HG03520 (cell line): ENCODE data around the gene BAZ1A.

Experiments used
- ATAC-seq: cut with Tn5 transposase; IDR thresholded peaks from one replicate; pipeline ENCODE4 v1.9.1; 2021; ENCODE audit warnings: mild to moderate bottlenecking, moderate library complexity; ENCODE audit not compliant: unreplicated experiment

BAZ1A gene

DNA sequence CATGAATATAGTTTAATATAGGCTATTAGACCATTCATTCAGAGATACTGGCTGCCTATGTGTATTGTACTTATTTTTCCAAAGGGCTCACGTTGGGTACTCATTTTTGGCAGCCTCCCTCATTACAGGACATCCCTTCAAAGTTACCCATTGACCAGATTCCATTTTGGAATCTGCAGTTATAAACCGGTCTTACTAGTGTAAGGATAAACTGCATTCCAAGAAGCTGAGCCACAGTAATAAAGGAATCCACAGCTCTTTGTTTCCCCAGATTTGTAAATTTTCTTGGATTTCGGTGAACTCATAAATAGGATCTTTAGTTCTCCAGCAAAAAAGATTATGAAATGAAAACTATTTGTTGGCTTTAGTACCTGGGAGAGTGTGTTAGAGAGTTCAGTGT lies 141.9 kb downstream of the BAZ1A start:
- ATAC-seq, result no peak

- no peak for ATAC-seq
Observed at GRCh38 chr14:34732802-34733201, 142.4 kb downstream of the BAZ1A start.

GRCh38 chr14:34723867-34724266 lies 151.3 kb downstream of the BAZ1A start:
- no peak for ATAC-seq

GRCh38 chr14:34722723-34723545 lies 152.2 kb downstream of the BAZ1A start:
- ATAC-seq, result no peak

DNA sequence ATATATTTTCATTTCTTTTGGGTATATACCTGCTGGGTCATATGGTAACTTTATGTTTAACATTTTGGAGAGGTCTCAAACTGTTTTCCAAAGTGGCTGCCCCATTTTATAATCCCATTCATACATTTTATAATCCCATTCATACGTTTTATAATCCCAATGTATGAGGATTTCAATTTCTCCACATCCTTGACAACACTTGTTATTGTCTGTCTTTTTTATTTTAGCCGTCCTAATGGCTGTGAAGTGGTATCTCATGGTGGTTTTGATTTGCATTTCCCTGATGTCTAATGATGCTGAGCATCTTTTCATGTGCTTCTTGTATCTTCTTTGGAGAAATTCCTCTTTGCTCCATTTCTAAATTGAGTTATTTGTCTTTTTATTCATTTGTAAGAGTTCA lies 154.0 kb downstream of the BAZ1A start:
- no peak for ATAC-seq

DNA sequence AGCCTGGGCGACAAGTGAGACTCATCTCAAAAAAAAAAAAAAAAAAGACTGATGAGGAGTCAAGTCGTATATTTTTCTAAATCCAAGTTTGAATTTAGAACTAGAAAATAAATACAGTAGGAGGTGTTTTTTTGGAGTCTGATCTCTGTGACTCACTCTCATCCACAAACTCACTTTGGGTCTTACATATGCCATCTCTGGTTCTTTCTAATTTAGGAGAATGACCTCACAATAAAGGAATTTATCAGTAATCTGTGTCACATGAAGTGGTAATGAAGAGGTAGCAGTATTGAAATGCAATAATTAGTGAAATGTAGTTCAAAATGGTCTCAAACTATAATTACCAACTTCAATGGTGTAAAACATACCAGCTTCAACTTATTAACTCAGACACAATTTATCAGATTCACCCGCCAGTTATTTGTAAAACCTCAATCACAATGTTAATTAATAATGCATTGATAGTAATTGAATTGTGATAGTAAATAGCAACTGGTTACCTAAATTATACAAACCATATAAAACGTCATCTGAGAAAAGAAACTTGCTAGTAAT lies 156.3 kb downstream of the BAZ1A start:
- ATAC-seq, result no peak

DNA sequence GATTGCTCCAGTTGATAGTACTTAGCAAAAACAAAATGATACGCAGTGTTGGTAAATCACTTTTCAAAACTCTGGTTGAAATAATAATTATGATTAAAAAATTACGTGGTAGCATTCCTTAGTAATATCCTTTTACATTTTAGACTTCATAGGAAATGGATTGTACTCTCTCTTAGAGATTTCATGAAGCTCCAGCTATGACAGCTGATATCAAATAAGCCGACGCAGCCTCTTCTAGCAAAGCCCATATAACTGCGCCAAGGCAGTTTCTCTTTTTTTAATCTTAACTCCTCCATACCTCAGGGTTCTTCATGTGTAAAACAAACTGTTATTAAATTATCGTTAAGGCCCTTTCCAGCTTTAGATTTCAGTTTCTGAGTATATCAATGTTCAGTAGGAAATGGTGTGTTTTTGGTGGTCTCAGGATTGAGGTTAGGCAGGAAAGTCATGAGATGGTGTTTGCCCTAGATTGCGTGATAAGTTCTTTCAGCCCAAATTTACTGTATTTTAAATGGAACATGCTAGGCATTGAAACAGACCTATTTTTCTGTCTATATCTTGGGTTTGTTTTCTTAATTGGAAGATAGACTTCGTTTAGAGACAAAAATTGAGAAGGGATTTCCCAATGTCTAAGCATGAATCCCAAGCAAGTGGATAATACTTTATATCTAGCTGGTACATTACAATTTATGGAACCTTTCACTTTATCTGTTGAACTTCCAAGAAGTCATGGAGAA lies 159.9 kb downstream of the BAZ1A start:
- ATAC-seq, result no peak

GRCh38 chr14:34714320-34715126 lies 160.6 kb downstream of the BAZ1A start, which contains the start of gene CFL2:
Gene CFL2, minus strand, starts transcription at chr14:34714593. Its CDS starts 53 bp downstream, at chr14:34714540.
- ATAC-seq, result peak; percentile 79

DNA sequence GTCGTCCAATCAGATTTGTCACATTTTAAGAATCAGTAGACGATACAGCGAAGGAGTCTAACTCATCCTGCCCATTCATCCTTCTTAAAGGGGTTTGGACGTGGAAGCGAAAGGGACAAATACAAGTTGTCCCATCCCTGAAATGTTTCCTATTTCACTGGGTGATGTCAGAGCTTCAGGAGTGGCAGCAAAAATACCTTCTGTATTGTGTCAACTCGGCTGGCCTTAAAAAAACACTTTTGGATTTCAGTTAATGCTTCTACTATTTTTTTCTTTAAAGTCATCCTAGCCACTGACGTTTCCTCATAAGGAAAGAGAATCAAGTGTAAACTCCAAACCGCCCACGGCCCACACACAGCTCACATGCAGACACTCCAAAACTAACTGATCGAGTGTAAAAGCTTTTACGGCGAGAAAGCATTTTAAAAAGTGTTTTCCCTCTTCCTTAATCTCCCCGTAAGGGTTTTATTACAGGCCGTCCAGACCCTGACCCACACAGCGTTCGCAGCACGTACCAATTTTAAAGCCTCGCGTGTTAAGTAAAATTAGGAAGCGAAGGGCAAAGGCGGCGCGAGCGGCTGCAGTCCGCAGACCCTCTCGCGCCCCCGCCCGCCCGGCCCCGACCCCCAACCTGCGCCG lies 161.4 kb downstream of the BAZ1A start:
- no peak for ATAC-seq

DNA sequence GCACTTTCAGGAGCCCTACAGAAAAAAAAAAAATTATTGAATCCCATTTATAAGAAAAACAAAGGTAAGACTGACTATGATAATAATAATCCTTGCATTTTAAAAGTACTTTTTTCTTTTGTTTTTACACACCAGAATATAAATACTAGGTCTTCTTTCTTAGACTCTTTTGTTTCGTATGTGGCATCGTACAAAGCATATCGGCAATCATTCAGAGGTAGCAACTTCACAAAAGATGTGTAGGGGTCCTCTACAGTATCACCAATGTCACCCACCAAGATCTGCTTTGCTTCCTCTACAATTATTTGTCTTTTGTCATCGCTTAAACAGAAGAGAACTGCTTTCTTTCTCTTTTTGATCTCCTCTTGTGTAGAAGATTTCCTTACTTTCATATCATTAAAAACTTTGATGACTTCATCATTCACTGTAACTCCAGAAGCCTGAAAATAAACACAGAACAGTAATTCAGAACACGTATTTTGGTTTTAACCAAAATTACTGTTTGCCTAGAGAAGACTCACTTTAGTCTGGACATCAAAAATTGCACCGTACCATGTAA lies 162.0 kb downstream of the BAZ1A start:
- ATAC-seq, result no peak

DNA sequence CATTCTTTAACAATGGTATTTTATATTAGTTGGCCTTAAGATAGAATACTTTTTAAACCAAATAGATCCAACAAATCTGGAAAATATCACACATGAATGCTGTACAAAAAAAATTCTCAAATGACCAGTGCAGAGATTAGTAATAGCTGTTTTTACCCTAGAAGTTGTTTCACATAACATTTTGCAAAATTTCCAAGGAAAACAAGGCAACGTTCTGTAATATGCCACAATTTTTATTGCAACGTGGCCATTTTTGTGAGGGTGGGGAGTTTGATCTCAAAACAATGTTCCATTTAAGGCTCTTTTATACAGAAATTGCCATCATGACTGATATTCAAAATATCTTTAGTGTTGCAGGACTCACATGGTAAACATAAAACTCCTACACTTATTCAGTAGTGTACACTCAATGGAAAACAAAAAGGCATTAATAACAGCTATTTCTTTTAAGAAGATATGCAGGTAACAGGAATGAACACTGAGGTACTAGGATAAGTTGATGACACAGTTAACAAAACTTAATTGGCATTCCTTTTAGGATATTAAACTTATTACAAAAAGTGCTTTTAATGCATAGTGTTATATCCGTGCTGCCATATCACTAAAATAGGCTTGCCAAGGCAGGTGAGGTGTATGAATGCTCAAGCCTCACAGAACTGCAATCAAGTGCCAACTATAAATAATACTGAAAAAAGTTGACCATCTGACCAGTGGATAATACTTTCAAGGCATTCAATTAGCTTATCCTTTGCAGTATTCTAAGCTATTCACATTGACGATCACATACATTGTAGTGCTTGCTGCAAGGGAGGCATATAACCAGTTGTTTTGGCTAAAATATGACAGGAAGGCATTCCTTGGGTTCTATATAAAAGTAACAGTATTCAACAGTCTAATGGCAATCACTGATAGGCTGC lies 163.1 kb downstream of the BAZ1A start:
- no peak for ATAC-seq

GRCh38 chr14:34711169-34711568 lies 164.0 kb downstream of the BAZ1A start:
- peak; percentile 57 for ATAC-seq

GRCh38 chr14:34710744-34711143 lies 164.4 kb downstream of the BAZ1A start:
- ATAC-seq, result no peak

DNA sequence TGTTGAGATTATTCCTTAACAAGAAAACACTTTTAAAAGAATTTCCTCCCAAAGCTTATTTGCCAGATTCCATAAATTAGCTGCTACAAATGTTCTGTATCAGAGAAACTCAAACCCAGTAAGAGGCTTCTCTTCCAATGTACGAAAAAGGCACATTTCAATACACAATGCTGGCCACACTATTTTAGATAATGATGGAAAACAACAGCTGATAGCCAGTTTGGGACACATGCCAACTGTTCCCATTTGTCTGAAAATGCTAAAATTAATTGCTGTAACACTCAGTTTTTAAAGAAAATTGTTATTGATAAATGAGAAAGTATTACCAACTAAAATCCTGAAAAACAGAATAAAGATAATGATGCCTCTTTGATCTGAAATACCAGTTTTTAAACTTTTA lies 165.2 kb downstream of the BAZ1A start:
- no peak for ATAC-seq

- no peak for ATAC-seq
Observed at GRCh38 chr14:34707722-34708121, 167.4 kb downstream of the BAZ1A start.
